HG02678 (cell line): ENCODE measurements around the gene SLITRK5.

ENCODE experiments used
- ATAC-seq: cut with Tn5 transposase; IDR thresholded peaks from one replicate; pipeline ENCODE4 v1.9.1; 2021; ENCODE audit warnings: mild to moderate bottlenecking, moderate library complexity; ENCODE audit not compliant: unreplicated experiment

SLITRK5 gene, protein sequence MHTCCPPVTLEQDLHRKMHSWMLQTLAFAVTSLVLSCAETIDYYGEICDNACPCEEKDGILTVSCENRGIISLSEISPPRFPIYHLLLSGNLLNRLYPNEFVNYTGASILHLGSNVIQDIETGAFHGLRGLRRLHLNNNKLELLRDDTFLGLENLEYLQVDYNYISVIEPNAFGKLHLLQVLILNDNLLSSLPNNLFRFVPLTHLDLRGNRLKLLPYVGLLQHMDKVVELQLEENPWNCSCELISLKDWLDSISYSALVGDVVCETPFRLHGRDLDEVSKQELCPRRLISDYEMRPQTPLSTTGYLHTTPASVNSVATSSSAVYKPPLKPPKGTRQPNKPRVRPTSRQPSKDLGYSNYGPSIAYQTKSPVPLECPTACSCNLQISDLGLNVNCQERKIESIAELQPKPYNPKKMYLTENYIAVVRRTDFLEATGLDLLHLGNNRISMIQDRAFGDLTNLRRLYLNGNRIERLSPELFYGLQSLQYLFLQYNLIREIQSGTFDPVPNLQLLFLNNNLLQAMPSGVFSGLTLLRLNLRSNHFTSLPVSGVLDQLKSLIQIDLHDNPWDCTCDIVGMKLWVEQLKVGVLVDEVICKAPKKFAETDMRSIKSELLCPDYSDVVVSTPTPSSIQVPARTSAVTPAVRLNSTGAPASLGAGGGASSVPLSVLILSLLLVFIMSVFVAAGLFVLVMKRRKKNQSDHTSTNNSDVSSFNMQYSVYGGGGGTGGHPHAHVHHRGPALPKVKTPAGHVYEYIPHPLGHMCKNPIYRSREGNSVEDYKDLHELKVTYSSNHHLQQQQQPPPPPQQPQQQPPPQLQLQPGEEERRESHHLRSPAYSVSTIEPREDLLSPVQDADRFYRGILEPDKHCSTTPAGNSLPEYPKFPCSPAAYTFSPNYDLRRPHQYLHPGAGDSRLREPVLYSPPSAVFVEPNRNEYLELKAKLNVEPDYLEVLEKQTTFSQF

DNA sequence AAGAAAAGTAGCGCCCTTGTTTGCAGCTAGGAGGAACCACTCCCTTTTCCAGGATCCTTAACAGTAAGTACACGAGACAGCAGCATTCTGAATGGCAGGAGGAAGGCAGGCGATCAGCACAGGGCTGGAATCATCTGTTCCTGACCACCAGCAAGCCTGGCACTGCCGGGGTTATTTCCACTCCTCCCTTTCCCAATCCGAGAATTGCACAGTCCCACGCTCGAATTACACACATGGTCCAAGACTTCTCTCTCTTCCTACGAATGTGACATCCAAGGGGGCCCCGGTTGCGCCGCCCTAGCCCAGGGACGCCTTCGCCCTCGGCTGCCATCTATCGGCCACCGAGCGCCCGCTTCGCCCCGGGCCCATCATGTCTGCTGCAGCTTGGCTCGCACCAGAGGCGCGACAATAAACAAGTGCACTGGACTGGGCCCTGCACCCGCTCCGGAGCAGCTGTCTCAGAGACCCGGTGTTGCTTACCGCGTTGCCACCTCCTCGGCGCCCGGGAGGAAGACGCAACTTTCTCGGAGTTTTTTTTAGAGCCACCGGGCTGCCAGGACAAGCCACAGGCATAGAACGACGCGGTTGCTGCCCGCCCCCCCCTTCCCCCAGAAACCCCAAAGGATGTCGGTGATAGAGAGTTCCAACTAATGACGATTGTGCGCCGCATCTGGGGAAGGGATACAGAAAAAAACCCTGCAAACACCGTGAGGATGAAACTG lies at the start of gene SLITRK5:
SLITRK5 (plus strand) TSS at position 341 of the 722 bp plus-strand sequence. CDS start 4,018 bp downstream, outside the sequence.
- ATAC-seq = peak; percentile 94

DNA sequence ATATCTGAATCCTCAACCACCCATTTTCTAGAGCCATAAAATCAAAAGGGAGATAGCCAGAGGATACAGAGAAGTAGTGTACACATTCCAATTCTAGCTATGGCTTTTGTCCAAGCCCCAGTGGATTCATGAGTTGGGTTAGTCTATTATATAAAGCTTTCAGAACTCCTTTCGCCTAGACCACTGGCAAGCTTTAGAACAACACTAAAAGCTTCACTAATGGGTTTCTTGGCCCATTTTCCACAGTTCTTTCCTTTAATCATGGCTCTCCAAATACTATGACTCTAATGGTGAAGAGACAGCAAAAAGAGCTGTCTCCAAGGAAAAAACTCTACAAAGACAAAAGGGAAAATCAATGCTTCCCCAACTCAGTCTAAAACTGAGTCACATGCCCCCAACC lies 48.2 kb upstream of the SLITRK5 start:
- ATAC-seq = no peak

DNA sequence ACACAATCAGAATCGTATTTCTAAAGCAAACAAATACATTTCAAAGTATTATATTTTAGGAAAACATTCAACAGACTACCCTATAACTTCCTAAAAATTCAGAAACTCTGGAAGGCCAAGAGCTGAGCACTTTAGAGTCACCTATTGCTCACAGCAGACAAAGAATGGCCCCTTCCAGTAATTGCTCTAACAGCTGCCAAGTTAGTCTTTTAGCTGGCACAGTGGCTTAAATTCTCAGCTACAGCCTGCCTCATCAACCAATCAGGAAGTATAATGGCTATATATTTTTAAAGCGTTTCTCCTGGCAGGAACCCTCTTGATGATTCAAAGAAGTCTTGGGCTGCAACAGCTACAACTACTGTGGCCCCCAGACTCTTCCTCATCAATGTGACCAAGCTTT lies 14.9 kb upstream of the SLITRK5 start:
- no peak for ATAC-seq

DNA sequence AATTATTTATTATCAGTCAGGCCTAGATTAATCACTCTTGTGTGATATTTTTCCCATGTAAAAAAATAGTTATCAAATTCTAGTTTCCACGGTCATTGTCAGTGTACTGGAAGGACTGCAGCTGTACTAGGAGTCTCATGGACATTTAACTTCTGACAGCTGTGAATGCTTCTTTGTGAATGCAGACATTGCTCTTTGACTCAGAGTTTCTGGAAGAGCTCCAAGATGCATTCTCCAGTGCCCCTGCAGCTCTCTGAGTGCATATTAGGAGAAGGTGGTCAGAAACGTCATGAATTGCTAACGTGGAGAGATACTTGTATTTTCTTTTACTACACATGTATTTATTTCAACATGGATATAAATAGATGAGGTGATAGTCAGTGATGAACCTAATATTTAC lies 9.7 kb upstream of the SLITRK5 start:
- no peak for ATAC-seq

DNA sequence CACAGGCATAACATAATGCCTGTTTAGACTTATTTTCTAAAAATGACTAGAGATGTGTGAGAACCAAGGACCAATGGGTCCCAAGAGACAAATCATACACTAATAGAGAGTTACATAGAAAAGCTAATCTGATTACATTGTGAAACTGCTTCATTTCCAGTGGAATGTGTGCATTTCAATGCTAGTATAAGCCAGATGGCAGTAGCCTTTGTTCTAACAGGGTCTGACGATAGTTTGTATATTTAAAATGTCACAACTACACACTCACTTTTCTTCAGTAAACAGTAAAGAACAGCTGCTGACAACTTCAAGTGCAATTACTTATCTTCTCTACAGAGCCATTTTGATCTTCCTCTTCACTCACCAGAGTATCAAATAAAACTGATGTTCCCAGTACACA lies 4.3 kb upstream of the SLITRK5 start:
- ATAC-seq = no peak

DNA sequence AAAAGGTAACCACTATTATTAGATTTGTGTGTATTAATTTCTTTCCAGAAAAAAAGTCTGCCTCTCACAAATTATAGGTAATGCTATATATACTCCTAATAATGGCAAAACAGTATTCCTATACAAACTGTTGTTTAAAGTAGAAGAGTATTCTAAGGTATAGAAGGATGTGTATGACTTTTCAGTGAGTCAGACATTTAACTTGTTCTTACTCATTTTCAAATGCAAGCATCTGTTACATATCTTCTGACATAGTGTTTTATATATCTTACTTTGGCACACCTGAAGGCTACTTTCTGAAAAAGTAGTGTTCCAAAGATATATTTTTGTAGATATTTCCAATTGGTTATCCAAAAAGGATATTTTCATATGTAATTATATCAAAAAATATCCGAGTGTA lies 3.5 kb upstream of the SLITRK5 start:
- ATAC-seq = no peak

DNA sequence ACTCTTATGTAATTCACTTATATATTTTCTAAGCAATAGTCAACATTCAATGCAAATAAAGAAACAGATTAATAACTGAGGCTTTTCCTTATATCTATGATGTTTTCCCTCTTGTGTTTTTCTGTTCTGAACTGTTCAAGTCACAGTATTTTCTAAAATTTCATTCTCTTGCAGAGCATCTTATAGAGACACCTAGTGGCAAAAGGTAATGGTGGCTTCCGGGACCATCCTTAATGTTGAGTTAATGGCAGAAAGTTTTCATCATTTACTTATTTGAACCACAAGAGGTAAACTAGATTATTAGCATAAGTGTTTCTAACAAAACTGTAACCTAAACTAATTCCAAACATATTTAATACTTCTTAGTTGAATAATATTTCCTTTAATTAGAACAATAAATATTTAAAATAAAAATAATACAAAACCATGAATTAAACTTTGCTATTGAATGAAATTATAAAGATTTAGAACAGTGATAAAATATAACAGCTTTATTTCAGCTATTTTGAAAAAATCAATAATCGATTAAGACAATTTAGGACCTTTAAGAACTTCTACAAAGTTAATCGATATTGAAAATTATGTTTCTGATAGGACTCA lies 1.7 kb upstream of the SLITRK5 start:
- ATAC-seq = no peak

DNA sequence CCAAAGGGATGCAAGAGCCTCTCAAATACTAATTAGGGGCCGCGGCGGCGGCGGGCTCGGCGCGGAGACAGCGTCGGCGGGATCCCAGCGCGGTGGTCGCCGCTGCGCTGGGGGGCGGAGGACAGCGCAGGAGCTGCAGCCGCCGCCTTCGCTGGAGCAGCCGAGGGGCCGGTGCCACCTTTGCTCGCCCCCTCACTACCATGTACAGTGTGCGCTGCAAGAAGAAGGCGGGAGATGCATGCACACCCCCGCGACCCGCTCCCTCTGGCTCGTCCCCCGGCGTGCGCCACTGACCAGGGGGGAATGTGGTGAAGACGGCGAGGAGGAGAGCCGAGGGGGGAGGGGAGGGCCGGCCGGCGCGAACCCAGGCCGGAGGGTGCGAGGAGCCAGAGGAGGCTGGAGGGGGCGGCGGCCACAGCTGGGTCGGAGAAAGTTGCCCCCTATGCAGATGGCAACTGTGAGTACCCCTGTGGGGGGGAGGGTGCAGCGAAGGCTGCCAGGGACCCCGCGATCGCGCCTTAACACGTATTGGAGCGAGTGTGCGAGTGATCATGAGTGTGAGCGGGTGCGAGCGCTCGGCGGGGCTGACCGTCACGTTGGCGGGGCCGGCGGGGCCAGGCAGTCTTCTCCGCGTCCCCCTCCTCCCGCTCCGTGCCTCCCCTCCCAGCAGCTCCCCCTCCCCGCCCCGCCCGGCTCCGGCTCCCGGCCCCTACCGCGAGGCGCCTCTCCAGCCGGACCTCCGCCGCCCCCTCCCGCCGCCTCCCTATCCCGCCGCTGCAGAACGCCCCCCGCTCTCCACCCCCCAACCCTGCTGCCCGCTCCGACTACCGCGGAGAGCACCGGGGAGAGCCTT lies 808 bp downstream of the SLITRK5 start:
- peak; percentile 1 for ATAC-seq

DNA sequence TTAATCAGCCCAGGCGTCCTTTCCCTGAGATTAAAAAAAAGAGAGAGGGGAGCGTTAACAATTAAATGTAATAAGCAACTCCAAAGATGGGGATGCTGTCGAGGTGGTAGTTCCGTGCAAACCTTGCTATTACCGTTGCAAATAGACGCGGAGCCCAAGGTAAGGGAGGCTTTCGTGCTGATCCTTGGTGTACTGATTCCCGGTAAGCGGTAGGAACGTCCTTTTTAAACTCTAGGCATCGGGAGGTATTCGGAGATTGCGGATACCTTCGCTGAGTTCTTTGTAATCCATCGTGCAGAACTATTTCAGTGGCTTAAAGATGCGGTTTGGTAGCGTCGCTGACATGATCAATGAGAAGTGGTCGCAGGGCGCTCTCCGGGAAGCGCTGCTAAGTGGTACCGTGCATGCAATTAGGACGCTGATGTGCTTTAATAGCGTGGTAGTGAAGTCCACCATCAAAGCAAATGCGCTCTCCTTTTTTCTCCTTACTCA lies 3.1 kb downstream of the SLITRK5 start:
- no peak for ATAC-seq

DNA sequence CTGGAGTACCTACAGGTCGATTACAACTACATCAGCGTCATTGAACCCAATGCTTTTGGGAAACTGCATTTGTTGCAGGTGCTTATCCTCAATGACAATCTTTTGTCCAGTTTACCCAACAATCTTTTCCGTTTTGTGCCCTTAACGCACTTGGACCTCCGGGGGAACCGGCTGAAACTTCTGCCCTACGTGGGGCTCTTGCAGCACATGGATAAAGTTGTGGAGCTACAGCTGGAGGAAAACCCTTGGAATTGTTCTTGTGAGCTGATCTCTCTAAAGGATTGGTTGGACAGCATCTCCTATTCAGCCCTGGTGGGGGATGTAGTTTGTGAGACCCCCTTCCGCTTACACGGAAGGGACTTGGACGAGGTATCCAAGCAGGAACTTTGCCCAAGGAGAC lies 4.7 kb downstream of the SLITRK5 start:
- no peak for ATAC-seq

DNA sequence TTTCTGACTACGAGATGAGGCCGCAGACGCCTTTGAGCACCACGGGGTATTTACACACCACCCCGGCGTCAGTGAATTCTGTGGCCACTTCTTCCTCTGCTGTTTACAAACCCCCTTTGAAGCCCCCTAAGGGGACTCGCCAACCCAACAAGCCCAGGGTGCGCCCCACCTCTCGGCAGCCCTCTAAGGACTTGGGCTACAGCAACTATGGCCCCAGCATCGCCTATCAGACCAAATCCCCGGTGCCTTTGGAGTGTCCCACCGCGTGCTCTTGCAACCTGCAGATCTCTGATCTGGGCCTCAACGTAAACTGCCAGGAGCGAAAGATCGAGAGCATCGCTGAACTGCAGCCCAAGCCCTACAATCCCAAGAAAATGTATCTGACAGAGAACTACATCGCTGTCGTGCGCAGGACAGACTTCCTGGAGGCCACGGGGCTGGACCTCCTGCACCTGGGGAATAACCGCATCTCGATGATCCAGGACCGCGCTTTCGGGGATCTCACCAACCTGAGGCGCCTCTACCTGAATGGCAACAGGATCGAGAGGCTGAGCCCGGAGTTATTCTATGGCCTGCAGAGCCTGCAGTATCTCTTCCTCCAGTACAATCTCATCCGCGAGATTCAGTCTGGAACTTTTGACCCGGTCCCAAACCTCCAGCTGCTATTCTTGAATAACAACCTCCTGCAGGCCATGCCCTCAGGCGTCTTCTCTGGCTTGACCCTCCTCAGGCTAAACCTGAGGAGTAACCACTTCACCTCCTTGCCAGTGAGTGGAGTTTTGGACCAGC lies 5.3 kb downstream of the SLITRK5 start:
- no peak for ATAC-seq

DNA sequence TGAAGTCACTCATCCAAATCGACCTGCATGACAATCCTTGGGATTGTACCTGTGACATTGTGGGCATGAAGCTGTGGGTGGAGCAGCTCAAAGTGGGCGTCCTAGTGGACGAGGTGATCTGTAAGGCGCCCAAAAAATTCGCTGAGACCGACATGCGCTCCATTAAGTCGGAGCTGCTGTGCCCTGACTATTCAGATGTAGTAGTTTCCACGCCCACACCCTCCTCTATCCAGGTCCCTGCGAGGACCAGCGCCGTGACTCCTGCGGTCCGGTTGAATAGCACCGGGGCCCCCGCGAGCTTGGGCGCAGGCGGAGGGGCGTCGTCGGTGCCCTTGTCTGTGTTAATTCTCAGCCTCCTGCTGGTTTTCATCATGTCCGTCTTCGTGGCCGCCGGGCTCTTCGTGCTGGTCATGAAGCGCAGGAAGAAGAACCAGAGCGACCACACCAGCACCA lies 5.9 kb downstream of the SLITRK5 start:
- ATAC-seq = no peak

DNA sequence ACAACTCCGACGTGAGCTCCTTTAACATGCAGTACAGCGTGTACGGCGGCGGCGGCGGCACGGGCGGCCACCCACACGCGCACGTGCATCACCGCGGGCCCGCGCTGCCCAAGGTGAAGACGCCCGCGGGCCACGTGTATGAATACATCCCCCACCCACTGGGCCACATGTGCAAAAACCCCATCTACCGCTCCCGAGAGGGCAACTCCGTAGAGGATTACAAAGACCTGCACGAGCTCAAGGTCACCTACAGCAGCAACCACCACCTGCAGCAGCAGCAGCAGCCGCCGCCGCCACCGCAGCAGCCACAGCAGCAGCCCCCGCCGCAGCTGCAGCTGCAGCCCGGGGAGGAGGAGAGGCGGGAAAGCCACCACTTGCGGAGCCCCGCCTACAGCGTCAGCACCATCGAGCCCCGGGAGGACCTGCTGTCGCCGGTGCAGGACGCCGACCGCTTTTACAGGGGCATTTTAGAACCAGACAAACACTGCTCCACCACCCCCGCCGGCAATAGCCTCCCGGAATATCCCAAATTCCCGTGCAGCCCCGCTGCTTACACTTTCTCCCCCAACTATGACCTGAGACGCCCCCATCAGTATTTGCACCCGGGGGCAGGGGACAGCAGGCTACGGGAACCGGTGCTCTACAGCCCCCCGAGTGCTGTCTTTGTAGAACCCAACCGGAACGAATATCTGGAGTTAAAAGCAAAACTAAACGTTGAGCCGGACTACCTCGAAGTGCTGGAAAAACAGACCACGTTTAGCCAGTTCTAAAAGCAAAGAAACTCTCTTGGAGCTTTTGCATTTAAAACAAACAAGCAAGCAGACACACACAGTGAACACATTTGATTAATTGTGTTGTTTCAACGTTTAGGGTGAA lies 6.6 kb downstream of the SLITRK5 start:
- ATAC-seq = no peak

DNA sequence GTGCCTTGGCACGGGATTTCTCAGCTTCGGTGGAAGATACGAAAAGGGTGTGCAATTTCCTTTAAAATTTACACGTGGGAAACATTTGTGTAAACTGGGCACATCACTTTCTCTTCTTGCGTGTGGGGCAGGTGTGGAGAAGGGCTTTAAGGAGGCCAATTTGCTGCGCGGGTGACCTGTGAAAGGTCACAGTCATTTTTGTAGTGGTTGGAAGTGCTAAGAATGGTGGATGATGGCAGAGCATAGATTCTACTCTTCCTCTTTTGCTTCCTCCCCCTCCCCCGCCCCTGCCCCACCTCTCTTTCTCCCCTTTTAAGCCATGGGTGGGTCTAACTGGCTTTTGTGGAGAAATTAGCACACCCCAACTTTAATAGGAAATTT lies 7.2 kb downstream of the SLITRK5 start:
- no peak for ATAC-seq

DNA sequence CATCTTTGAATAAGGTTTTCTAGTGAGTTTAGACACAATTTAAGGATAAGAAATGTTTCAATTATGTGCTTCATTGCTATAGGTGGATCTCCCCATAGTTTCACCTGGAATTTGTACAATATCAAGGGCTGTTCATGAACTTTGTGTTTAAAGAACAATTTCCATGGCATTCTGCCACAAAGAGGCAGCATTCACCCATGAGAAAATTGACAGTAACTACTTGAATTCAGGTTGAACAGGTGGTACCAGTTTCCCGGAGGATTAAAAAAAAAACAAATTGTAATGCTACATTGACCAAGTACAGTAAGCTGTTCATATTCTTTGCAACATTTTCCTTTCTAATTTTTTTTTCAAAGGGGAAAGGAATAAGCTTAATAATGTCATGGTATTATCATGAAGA lies 9.1 kb downstream of the SLITRK5 start:
- no peak for ATAC-seq

DNA sequence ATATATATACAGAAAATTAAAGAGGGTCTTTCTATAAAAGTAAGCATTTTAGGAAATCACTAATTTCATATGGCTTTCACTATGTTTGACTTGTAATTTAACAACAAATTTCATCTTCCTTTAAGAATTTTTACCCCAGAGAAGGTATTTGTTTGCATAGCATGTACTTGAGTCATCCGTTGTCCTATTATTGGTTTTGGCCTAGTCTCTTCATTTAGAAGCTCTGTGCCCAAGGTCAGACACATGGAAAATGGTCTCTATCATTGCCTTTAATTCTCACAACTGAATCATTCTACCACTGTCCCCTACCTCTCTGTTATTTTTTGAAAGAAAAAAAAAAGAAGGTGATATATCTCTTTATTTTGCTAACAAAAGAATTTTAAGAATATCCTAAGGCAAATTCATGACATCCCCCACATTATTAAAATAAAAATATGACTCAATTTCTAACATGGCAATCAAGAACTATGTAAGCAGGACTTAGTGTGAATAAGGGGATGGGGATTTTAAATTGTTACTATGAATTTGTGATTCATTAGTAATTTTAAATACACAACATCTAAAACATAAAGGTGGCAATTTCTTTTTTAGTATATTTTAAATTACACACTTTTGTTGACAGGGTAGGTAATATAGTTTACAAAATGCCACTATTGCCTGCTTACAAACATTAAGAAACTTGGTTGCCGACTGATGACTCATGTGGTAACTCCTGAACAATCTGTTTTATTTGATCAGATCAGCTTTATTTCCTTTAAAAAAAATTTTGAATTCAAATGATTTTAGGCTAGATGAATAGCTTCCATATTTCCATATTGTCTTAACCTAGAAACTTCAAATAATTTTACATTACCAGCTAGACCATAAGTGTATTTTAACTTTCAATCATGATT lies 13.9 kb downstream of the SLITRK5 start:
- no peak for ATAC-seq

DNA sequence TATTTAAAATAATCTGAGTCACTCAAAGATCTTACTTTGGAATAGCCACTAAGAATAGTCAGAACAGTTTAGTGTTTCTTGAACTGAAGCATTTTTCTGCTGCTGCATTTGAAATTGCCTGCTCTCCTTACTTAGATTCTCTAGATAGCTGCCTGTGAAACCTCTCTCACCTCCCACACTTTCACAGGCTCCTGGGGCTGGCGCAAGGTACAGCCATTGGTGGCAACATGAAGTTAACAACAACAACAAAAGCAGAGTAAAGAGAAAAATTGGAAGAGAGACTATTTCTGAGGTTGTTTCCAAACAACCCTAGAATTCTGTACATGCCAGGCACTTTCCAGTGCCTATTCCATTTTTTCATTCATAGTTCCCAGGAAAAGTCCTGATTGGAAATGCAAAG lies 25.3 kb downstream of the SLITRK5 start:
- no peak for ATAC-seq
